B cell (primary cell): ENCODE data around the gene DGKE. TPM values are rescaled to one million over a fixed set of nuclear protein-coding genes. Genes with fewer than 3 reads are reported as not detected.
A peak's percentile ranks its signal among the peaks of the same experiment; 100 is the strongest.

Experiments used
- ATAC-seq: fragments of 200-7000 bp; cut with Tn5 transposase; one replicate; pipeline ENCODE4 v1.10.0; 2021; ENCODE audit warnings: low read depth, mild to moderate bottlenecking, moderate number of reproducible peaks, moderate library complexity
- CTCF ChIA-PET: fragments of 350-600 bp; sonication (Branson Sonifier 250); formaldehyde crosslinking; loops from one replicate; lab custom pipeline; 2021; ENCODE audit warnings: antibody characterized with exemption, inconsistent platforms; lab: Charles Lee
- POLR2A ChIA-PET: fragments of 350-600 bp; sonication (Branson Sonifier 250); formaldehyde crosslinking; loops from one replicate; lab custom pipeline; 2021; ENCODE audit warnings: antibody characterized with exemption; lab: Charles Lee
- DNase-seq: peaks from one replicate; pipeline ENCODE4 v3.0.0; 2013
- H2AFZ ChIP-seq: 2 replicates; pipeline ENCODE4 v1.6.1; 2012; ENCODE audit warnings: mild to moderate bottlenecking, low read depth, low read length; ENCODE audit not compliant: insufficient read depth, poor library complexity, severe bottlenecking
- H3K27ac ChIP-seq, 2 donors: 1 replicate in 1 of 2; 2 replicates in 1 of 2; pipeline ENCODE4 v1.5.1; 2012 to 2013; ENCODE audit warnings: low read length in 2 of 2, mild to moderate bottlenecking in 2 of 2, moderate library complexity in 1 of 2
- H3K27me3 ChIP-seq, 4 experiments: fragments of 200-600 bp in 1 of 4; sonication (generic) in 1 of 4; replicated peaks in 1 of 4; 1 replicate in 2 of 4; 2 replicates in 2 of 4; pipeline versions ENCODE4 v1.6.1 to v1.7.0; 2013 to 2016; ENCODE audit warnings: low read length in 3 of 4, mild to moderate bottlenecking in 2 of 4, mixed read lengths in 1 of 4, moderate library complexity in 1 of 4; ENCODE audit not compliant: insufficient read depth in 4 of 4, control insufficient read depth in 3 of 4; ENCODE audit errors: control extremely low read depth in 1 of 4
- H3K36me3 ChIP-seq, 2 experiments: replicated peaks in 1 of 2; 1 replicate in 1 of 2; 2 replicates in 1 of 2; pipeline versions ENCODE4 v1.6.1 to v1.7.1; 2013; ENCODE audit warnings: low read length in 1 of 2; ENCODE audit not compliant: insufficient read depth in 2 of 2, control insufficient read depth in 1 of 2; ENCODE audit errors: control extremely low read depth in 1 of 2, extremely low read depth in 1 of 2
- H3K4me1 ChIP-seq, 2 donors: fragments of 200-600 bp in 1 of 2; sonication (generic) in 1 of 2; 1 replicate in 1 of 2; 2 replicates in 1 of 2; pipeline versions ENCODE4 v1.5.1 to v1.6.1; 2013 to 2017; ENCODE audit warnings: low read length in 2 of 2; ENCODE audit not compliant: control insufficient read depth in 2 of 2, insufficient read depth in 2 of 2
- H3K4me2 ChIP-seq: replicated peaks from 2 replicates; pipeline ENCODE3; 2012; ENCODE audit warnings: mild to moderate bottlenecking, low read depth, low read length; ENCODE audit not compliant: poor library complexity, severe bottlenecking
- H3K4me3 ChIP-seq, 5 experiments: fragments of 200-600 bp in 1 of 5; sonication (generic) in 1 of 5; 1 replicate in 3 of 5; 2 replicates in 2 of 5; pipeline versions ENCODE4 v1.5.1 to v1.7.0; 2011 to 2016; ENCODE audit warnings: low read length in 4 of 5, mild to moderate bottlenecking in 4 of 5, low read depth in 2 of 5, control low read depth in 1 of 5, moderate library complexity in 1 of 5; ENCODE audit not compliant: insufficient read depth in 1 of 5; ENCODE audit errors: control extremely low read depth in 1 of 5, extremely low read depth in 1 of 5
- H3K79me2 ChIP-seq: fragments of 200-600 bp; sonication (generic); one replicate; pipeline ENCODE4 v1.6.0; 2016; ENCODE audit warnings: low read length; ENCODE audit not compliant: control insufficient read depth, insufficient read depth
- H3K9ac ChIP-seq: fragments of 200-600 bp; sonication (generic); 2 replicates; pipeline ENCODE4 v1.6.1; 2017; ENCODE audit warnings: mild to moderate bottlenecking, low read length, moderate library complexity
- H3K9me3 ChIP-seq, 3 donors: one replicate each; pipeline versions ENCODE4 v1.6.1 to v1.7.1; 2013; ENCODE audit warnings: low read length in 2 of 3; ENCODE audit not compliant: control insufficient read depth in 2 of 3, insufficient read depth in 1 of 3; ENCODE audit errors: control extremely low read depth in 1 of 3
- H4K20me1 ChIP-seq: 2 replicates; pipeline ENCODE4 v1.6.0; 2012; ENCODE audit warnings: mild to moderate bottlenecking, low read length; ENCODE audit not compliant: insufficient read depth, control insufficient read depth, poor library complexity, severe bottlenecking
- H3K27ac Mint-ChIP-seq: one replicate; pipeline ENCODE4 v1.8.0; 2021; ENCODE audit warnings: mixed read lengths
- H3K27me3 Mint-ChIP-seq: one replicate; pipeline ENCODE4 v1.8.0; 2021; ENCODE audit warnings: mixed read lengths
- H3K4me1 Mint-ChIP-seq: one replicate; pipeline ENCODE4 v1.8.0; 2021; ENCODE audit warnings: mixed read lengths
- H3K4me3 Mint-ChIP-seq: one replicate; pipeline ENCODE4 v1.8.0; 2021; ENCODE audit warnings: mixed read lengths
- H3K9me3 Mint-ChIP-seq: one replicate; pipeline ENCODE4 v1.8.0; 2022; ENCODE audit warnings: mixed read lengths; ENCODE audit not compliant: insufficient read depth
- EZH2 ChIP-seq: IDR thresholded peaks from 2 replicates; pipeline ENCODE4 v1.6.1; 2012; ENCODE audit warnings: borderline replicate concordance, low read depth, mild to moderate bottlenecking, moderate library complexity, low read length; ENCODE audit not compliant: insufficient read depth, poor library complexity, severe bottlenecking
- WGBS: methylation state at CpG from one replicate; pipeline ENCODE4 v1.1.5; 2013; ENCODE audit warnings: missing lambda C conversion rate; ENCODE audit not compliant: insufficient coverage; 5-methylcytosine and 5-hydroxymethylcytosine counted together
- intact Hi-C: fragments of 100-400 bp; cut with micrococcal nuclease; formaldehyde crosslinking; loops from one replicate; pipeline ENCODE4 v1.10.0; 2022
- polyA plus RNA-seq: library from polyadenylated mRNA; depleted of rRNA; stranded (reverse); fragments of >200 nt; gene quantifications from 2 replicates; pipeline ENCODE4 v1.2.3, GENCODE V29; 2012
- total RNA-seq, 2 donors: library from RNA; stranded (reverse); fragments of 120-200 nt in 1 of 2; gene quantifications; 1 replicate in 1 of 2; 2 replicates in 1 of 2; pipeline versions ENCODE4 v1.2.3 to v1.2.4, GENCODE V29; 2013 to 2022
- TF ChIP-seq, protein P1 (sequence below): fragments of 200-600 bp; IDR thresholded peaks from one replicate; pipeline ENCODE4 v1.8.0; 2022; ENCODE audit warnings: antibody characterized with exemption, mild to moderate bottlenecking

The DGKE gene
- total and polyA plus RNA-seq, 2 donors (not counting 1 experiment from before 2014, with no cell fraction given): 8.9 to 28.1 TPM

DNA sequence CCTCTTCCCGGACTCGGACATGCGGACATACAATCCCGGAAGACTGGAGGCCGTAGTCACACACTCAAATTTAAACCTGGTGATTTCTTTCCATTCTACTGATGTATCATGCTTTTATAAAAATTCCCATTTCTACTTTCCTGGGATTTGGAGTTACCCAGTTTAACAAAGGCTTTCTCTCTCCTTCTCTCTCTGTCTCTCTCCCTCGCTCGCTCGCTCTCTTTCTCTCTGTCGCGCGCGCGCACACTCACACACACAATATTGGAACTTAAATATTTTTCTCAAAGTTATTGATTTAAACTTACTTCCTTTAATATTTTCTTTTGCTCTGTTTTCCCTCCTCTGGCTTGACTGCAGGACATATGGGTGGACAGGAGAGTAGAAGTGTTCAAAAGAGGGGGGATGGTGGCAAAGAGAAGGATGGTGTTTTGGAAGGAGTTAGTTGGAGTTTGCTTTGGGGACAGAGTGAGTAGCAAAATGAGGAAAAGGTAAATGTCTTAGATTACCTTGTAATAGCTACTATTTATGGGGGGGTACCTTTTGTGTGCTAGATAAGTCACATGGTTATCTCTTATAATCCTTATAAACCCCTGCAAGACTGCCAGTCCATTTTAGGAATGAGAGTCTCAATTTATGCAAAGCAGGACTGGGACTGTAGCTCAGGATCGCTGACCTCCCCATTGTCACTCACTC, 80.8 kb downstream of the DGKE start:
- H3K27me3 ChIP-seq: no peaks in the 10 kb centered on the region
- CTCF ChIA-PET: interaction anchor here (0.7 to 1.7 kb wide), 3 partner anchors 25 to 97 kb away, joined by 3 to 7 read pairs (median 4); partner anchors contain the start of gene DGKE
- ATAC-seq (no peak), DNase-seq (no peak)
- peak overlapping the region; percentile 92 for H3K9ac ChIP-seq
- TF ChIP-seq, protein P1, sequence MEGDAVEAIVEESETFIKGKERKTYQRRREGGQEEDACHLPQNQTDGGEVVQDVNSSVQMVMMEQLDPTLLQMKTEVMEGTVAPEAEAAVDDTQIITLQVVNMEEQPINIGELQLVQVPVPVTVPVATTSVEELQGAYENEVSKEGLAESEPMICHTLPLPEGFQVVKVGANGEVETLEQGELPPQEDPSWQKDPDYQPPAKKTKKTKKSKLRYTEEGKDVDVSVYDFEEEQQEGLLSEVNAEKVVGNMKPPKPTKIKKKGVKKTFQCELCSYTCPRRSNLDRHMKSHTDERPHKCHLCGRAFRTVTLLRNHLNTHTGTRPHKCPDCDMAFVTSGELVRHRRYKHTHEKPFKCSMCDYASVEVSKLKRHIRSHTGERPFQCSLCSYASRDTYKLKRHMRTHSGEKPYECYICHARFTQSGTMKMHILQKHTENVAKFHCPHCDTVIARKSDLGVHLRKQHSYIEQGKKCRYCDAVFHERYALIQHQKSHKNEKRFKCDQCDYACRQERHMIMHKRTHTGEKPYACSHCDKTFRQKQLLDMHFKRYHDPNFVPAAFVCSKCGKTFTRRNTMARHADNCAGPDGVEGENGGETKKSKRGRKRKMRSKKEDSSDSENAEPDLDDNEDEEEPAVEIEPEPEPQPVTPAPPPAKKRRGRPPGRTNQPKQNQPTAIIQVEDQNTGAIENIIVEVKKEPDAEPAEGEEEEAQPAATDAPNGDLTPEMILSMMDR: no peak
- no peak for TF ChIP-seq EZH2
- peak overlapping the region; percentile 71 to 84 for H3K27ac ChIP-seq
- H3K4me1 Mint-ChIP-seq: peaks cover 53% of the 10 kb centered on the region
- intact Hi-C loops: loop anchor here (1.0 kb wide), 4 partner anchors 26 to 80 kb away; partner anchors contain the start of genes COIL and DGKE
- H3K4me1 ChIP-seq: peaks cover 40 to 47% of the 10 kb centered on the region in 2 donors
- peak overlapping the region; percentile 92 for H2AFZ ChIP-seq
- POLR2A ChIA-PET: interaction anchor here (1.3 to 2.3 kb wide), 2 partner anchors 25 to 81 kb away, joined by 3 to 27 read pairs; partner anchors contain the start of genes C17orf67 and DGKE
- no peaks in the 10 kb centered on the region for H3K9me3 ChIP-seq
- no peaks in the 10 kb centered on the region for H3K9me3 Mint-ChIP-seq
- H3K4me2 ChIP-seq: peak overlapping the region; percentile 88
- H3K4me3 Mint-ChIP-seq: peak overlapping the region; percentile 98
- H3K79me2 ChIP-seq: peaks cover 50% of the 10 kb centered on the region
- 14% methylated on average over 6 of the region's 14 CpGs for WGBS
- peak overlapping the region; percentile 82 to 93 (median 86) for H3K4me3 ChIP-seq
- H4K20me1 ChIP-seq: peaks cover 32% of the 10 kb centered on the region
- H3K36me3 ChIP-seq: no peaks in the 10 kb centered on the region
- no peaks in the 10 kb centered on the region for H3K27me3 Mint-ChIP-seq
- peak overlapping the region; percentile 72 for H3K27ac Mint-ChIP-seq
